ENCODE measurements around the gene DOC2A. TPM values are rescaled to one million over a fixed set of nuclear protein-coding genes. Genes with fewer than 3 reads are reported as not detected.

Gene DOC2A
- total and polyA plus RNA-seq, 2 experiments from 2014 or later, result 9.8 to 10.0 TPM

DNA sequence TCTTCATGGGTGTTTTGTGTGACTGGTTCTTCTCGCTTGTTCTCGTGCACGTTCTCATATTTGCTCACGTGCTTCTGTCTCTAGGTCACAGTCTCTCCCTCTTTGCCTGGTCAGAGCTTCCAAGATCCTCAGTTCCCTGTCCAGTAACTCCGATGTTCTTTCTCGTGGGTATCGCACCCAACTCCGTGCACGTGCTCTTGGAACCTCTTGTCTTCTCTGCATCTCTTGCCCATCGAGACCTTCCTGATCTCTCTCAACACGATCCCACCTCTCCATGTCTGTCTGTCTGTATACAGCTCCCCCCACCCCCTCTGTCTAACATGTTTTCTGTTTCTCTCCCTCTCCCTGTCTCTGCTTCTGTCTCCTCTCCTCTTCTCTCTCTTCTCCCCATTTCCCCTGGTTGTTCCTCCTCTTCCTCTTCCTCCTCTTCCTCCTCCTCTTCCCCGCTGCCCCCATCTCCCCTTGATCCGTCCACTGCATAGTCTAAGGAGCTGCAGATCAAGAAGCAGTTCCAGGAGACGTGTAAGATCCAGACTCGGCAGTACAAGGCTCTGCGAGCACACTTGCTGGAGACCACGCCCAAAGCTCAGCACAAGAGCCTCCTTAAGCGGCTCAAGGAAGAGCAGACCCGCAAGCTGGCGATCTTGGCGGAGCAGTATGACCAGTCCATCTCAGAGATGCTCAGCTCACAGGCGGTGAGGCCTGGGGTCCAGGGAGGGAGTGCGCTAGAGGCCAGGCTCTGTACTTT is 21.5 kb downstream of the DOC2A start (continued):
- TF ChIP-seq, protein P1, sequence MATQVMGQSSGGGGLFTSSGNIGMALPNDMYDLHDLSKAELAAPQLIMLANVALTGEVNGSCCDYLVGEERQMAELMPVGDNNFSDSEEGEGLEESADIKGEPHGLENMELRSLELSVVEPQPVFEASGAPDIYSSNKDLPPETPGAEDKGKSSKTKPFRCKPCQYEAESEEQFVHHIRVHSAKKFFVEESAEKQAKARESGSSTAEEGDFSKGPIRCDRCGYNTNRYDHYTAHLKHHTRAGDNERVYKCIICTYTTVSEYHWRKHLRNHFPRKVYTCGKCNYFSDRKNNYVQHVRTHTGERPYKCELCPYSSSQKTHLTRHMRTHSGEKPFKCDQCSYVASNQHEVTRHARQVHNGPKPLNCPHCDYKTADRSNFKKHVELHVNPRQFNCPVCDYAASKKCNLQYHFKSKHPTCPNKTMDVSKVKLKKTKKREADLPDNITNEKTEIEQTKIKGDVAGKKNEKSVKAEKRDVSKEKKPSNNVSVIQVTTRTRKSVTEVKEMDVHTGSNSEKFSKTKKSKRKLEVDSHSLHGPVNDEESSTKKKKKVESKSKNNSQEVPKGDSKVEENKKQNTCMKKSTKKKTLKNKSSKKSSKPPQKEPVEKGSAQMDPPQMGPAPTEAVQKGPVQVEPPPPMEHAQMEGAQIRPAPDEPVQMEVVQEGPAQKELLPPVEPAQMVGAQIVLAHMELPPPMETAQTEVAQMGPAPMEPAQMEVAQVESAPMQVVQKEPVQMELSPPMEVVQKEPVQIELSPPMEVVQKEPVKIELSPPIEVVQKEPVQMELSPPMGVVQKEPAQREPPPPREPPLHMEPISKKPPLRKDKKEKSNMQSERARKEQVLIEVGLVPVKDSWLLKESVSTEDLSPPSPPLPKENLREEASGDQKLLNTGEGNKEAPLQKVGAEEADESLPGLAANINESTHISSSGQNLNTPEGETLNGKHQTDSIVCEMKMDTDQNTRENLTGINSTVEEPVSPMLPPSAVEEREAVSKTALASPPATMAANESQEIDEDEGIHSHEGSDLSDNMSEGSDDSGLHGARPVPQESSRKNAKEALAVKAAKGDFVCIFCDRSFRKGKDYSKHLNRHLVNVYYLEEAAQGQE (IDR thresholded peaks at IDR 0.05; ENCODE audit: unreplicated experiment), result no peak
- TF ChIP-seq STAT1 (IDR thresholded peaks at IDR 0.05; ENCODE audit: unreplicated experiment) (no peak), EZH2 (IDR thresholded peaks at IDR 0.05; ENCODE audit: low read depth, unreplicated experiment) (no peak), EZH2phosphoT487 (IDR thresholded peaks at IDR 0.05; ENCODE audit: unreplicated experiment) (no peak), CREB1 (CRISPR knock-in tag; IDR thresholded peaks at IDR 0.05; ENCODE audit: low read depth) (no peak), NANOG (IDR thresholded peaks at IDR 0.05; ENCODE audit: borderline replicate concordance) (no peak)

DNA sequence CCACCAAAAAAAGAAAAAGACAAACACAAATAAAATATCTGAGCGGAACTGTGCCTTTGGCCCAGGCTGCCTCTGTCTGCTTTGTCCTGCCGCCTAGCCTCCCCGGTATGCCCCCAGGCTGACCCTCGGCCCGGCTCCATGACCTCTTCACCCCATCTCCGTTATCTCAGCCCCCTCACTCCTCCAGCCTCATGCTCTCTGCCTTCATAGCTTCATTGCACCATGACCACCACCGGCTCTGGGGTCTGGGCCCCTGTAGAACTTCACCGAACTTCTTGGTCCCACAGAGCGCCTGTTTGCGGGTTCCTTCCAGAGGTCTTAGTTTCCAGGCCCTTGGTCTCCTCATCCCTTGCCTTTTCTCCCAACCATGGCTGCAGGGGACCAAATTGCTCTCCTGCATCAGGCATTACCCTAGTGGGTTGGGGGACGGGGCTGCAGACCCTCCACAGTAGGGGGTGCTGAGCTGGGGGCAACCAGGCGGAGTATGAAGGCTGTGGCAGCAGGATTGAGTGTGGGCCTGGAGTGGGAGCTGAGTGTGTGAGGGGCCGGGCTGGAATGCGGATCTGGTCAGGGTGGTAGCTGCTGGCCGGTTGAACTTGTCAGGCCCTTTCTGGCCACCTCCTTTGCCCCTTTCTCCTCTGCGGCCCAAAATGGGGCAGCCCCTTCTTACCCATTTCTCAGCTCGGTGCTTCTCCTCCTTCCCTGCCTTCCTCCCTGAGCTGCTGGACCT is 22.3 kb downstream of the DOC2A start:
- no peaks in the 10 kb centered on the region; the same call in 1 of the 2 replicates for H4K20me1 ChIP-seq (replicated peaks; ENCODE audit: insufficient read depth)
- no peak overlapping the region for H3K4me2 ChIP-seq
- no peaks in the 10 kb centered on the region for H3K27me3 ChIP-seq (ENCODE audit: insufficient read depth)
- no peak overlapping the region for H3K4me3 ChIP-seq
- H3K4me1 ChIP-seq (ENCODE audit: insufficient read depth), result no peaks in the 10 kb centered on the region
- no peaks in the 10 kb centered on the region; the same call in 2 of the 3 replicates for H3K4me1 Mint-ChIP-seq
- H3K9me2 ChIP-seq (ENCODE audit: insufficient read depth), result no peaks in the 10 kb centered on the region
- H3K36me3 ChIP-seq (ENCODE audit: insufficient read depth), result peaks cover 12% of the 10 kb centered on the region
- peaks cover 3% of the 10 kb centered on the region for H3K27me3 Mint-ChIP-seq (ENCODE audit: insufficient read depth, low read depth, poor library complexity)
- H3K9me3 Mint-ChIP-seq, result no peaks in the 10 kb centered on the region; the same call in 1 of the 3 replicates
- no peak overlapping the region for H3K27ac ChIP-seq (ENCODE audit: low read depth)
- DNase-seq (ENCODE audit: low spot score) (no peak), ATAC-seq (no peak)
- H3K27ac Mint-ChIP-seq, result no peak overlapping the region
- no peaks in the 10 kb centered on the region for H3K79me2 ChIP-seq (replicated peaks; ENCODE audit: insufficient read depth)
- H3K4me3 Mint-ChIP-seq, result no peak overlapping the region; the same call in 2 of the 3 replicates
- H3F3A ChIP-seq (replicated peaks; ENCODE audit: low read depth), result no peaks in the 10 kb centered on the region
- peaks cover 64% of the 10 kb centered on the region for H3K36me3 Mint-ChIP-seq (ENCODE audit: low read depth)
- no peak overlapping the region for H2AFZ ChIP-seq
- TF ChIP-seq NANOG (IDR thresholded peaks at IDR 0.05; ENCODE audit: borderline replicate concordance), result no peak
- no peak for TF ChIP-seq ZNF462 (CRISPR knock-in tag; IDR thresholded peaks at IDR 0.05)
- no peak for TF ChIP-seq JUNB (IDR thresholded peaks at IDR 0.05; ENCODE audit: unreplicated experiment)
- TF ChIP-seq, protein P2, sequence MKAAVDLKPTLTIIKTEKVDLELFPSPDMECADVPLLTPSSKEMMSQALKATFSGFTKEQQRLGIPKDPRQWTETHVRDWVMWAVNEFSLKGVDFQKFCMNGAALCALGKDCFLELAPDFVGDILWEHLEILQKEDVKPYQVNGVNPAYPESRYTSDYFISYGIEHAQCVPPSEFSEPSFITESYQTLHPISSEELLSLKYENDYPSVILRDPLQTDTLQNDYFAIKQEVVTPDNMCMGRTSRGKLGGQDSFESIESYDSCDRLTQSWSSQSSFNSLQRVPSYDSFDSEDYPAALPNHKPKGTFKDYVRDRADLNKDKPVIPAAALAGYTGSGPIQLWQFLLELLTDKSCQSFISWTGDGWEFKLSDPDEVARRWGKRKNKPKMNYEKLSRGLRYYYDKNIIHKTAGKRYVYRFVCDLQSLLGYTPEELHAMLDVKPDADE (IDR thresholded peaks at IDR 0.05), result no peak

Data from GM23338 (cell line).